Tibial nerve (tissue), 4 donors: ENCODE data around the gene WT1. TPM values are rescaled to one million over a fixed set of nuclear protein-coding genes. Genes with fewer than 3 reads are reported as not detected.

Experiments
- DNase-seq, 2 donors: peaks; one replicate each; pipeline ENCODE4 v3.0.0-alpha.2; 2019; ENCODE audit warnings: low spot score in 2 of 2
- H3K27ac ChIP-seq, 4 donors: fragments of 200-600 bp; sonication (generic) in 3 of 4; one replicate each; pipeline ENCODE4 v1.5.1; 2017 to 2019; ENCODE audit warnings: mild to moderate bottlenecking in 1 of 4
- H3K27me3 ChIP-seq, 2 donors: fragments of 200-600 bp; sonication (generic) in 1 of 2; one replicate each; pipeline versions ENCODE4 v1.5.1 to v1.6.0; 2017 to 2019
- H3K36me3 ChIP-seq, 3 donors: fragments of 200-600 bp; sonication (generic); one replicate each; pipeline ENCODE4 v1.5.1; 2018 to 2019
- H3K4me1 ChIP-seq, 4 donors: fragments of 200-600 bp; sonication (generic) in 3 of 4; one replicate each; pipeline ENCODE4 v1.5.1; 2017 to 2019
- H3K4me3 ChIP-seq, 4 donors: fragments of 200-600 bp; sonication (generic) in 3 of 4; one replicate each; pipeline ENCODE4 v1.5.1; 2017 to 2019; ENCODE audit warnings: mild to moderate bottlenecking in 1 of 4, moderate library complexity in 1 of 4
- H3K9me3 ChIP-seq, 4 donors: fragments of 200-600 bp; sonication (generic) in 3 of 4; one replicate each; pipeline ENCODE4 v1.5.1; 2017 to 2019
- EP300 ChIP-seq, 2 donors: sonication (generic); formaldehyde crosslinking; IDR thresholded peaks; one replicate each; pipeline ENCODE4 v1.6.1; 2017; ENCODE audit warnings: antibody characterized with exemption in 2 of 2, mild to moderate bottlenecking in 1 of 2
- POLR2A ChIP-seq, 2 donors: fragments of 450-650 bp; IDR thresholded peaks; one replicate each; pipeline ENCODE4 v1.6.1; 2017; ENCODE audit warnings: antibody characterized with exemption in 2 of 2, mild to moderate bottlenecking in 2 of 2, moderate library complexity in 2 of 2
- WGBS, 2 donors: methylation state at CpG; one replicate each; pipeline ENCODE4 v1.1.5; 2018; 5-methylcytosine and 5-hydroxymethylcytosine counted together
- total RNA-seq, 4 donors: library from RNA; depleted of rRNA; stranded (reverse); fragments of >200 nt; gene quantifications; one replicate each; pipeline ENCODE4 v1.1.0, GENCODE V29; 2016
- TF ChIP-seq, protein P1 (sequence below), 5 experiments: fragments of 200-600 bp in 3 of 5; fragments of 450-650 bp in 2 of 5; sonication (generic) in 3 of 5; IDR thresholded peaks; one replicate each; pipeline ENCODE4 v1.5.1; 2016 to 2019; ENCODE audit warnings: antibody characterized with exemption in 5 of 5, mild to moderate bottlenecking in 3 of 5, moderate library complexity in 2 of 5

The WT1 gene
- total RNA-seq, 4 donors from 2014 or later: not detected

GRCh38 chr11:32385998-32386397 is 49.3 kb downstream of the WT1 start:
- TF ChIP-seq POLR2A (IDR thresholded peaks at IDR 0.05): no peak
- no peak for TF ChIP-seq EP300 (IDR thresholded peaks at IDR 0.05)
- TF ChIP-seq, protein P1, sequence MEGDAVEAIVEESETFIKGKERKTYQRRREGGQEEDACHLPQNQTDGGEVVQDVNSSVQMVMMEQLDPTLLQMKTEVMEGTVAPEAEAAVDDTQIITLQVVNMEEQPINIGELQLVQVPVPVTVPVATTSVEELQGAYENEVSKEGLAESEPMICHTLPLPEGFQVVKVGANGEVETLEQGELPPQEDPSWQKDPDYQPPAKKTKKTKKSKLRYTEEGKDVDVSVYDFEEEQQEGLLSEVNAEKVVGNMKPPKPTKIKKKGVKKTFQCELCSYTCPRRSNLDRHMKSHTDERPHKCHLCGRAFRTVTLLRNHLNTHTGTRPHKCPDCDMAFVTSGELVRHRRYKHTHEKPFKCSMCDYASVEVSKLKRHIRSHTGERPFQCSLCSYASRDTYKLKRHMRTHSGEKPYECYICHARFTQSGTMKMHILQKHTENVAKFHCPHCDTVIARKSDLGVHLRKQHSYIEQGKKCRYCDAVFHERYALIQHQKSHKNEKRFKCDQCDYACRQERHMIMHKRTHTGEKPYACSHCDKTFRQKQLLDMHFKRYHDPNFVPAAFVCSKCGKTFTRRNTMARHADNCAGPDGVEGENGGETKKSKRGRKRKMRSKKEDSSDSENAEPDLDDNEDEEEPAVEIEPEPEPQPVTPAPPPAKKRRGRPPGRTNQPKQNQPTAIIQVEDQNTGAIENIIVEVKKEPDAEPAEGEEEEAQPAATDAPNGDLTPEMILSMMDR (IDR thresholded peaks at IDR 0.05): no peak
- no peaks in the 10 kb centered on the region for H3K36me3 ChIP-seq
- peaks cover 0 to 6% of the 10 kb centered on the region in 2 donors for H3K27me3 ChIP-seq
- no peak for DNase-seq
- WGBS, 2 donors: 16 to 35% methylated on average over 2 of the region's 2 CpGs
- H3K4me3 ChIP-seq: no peak overlapping the region
- no peaks in the 10 kb centered on the region for H3K9me3 ChIP-seq
- no peaks in the 10 kb centered on the region for H3K4me1 ChIP-seq
- no peak overlapping the region for H3K27ac ChIP-seq

GRCh38 chr11:32382339-32383049 is 52.8 kb downstream of the WT1 start:
- no peaks in the 10 kb centered on the region for H3K36me3 ChIP-seq
- no peak overlapping the region for H3K27ac ChIP-seq
- H3K9me3 ChIP-seq: peaks cover 0 to 11% (median 0%) of the 10 kb centered on the region in 4 donors
- TF ChIP-seq POLR2A (IDR thresholded peaks at IDR 0.05) (no peak), EP300 (IDR thresholded peaks at IDR 0.05) (no peak)
- TF ChIP-seq, protein P1 (IDR thresholded peaks at IDR 0.05): no peak
- DNase-seq: no peak
- H3K4me3 ChIP-seq: no peak overlapping the region
- no peaks in the 10 kb centered on the region for H3K4me1 ChIP-seq
- WGBS, 2 donors: 69 to 78% methylated on average over 10 of the region's 10 CpGs
- H3K27me3 ChIP-seq: peaks cover 0 to 6% of the 10 kb centered on the region in 2 donors

GRCh38 chr11:32381179-32381578 is 54.2 kb downstream of the WT1 start:
- DNase-seq: no peak
- Histone ChIP-seq H3K4me1 (no peaks in the 10 kb centered on the region), H3K27ac (no peak overlapping the region), H3K27me3 (peaks cover 0 to 6% of the 10 kb centered on the region in 2 donors), H3K4me3 (no peak overlapping the region), H3K36me3 (no peaks in the 10 kb centered on the region), H3K9me3 (peaks cover 0 to 12% (median 0%) of the 10 kb centered on the region in 4 donors)
- no peak for TF ChIP-seq EP300 (IDR thresholded peaks at IDR 0.05)
- 77 to 88% methylated on average over 4 to 8 of the region's 9 CpGs for WGBS, 2 donors

DNA sequence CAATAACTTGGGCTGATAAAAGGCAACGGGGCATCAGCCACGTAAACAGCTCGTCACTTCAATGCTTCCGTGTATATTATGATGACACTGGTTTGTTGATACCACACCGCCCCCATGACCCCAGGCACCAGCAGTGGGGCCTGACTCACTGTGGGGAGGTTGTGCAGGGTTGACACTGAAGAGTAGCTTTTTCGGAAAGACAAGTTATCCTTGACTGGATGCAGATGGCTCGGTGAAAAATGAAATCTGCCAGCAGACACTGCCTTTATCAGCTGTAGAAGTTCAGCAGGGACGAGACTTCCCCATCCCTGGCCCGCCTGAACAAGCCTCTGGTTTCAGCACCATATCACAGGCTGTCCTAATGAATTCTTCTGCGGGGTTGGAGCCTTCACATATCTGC is 55.6 kb downstream of the WT1 start:
- Histone ChIP-seq H3K4me3 (no peak overlapping the region), H3K27ac (no peak overlapping the region), H3K4me1 (no peaks in the 10 kb centered on the region), H3K9me3 (peaks cover 0 to 12% (median 0%) of the 10 kb centered on the region in 4 donors), H3K36me3 (no peaks in the 10 kb centered on the region), H3K27me3 (peaks cover 0 to 6% of the 10 kb centered on the region in 2 donors)
- DNase-seq: no peak
- WGBS, 2 donors: 70 to 75% methylated on average over 8 to 10 of the region's 10 CpGs
- TF ChIP-seq, protein P1 (IDR thresholded peaks at IDR 0.05): no peak
- TF ChIP-seq POLR2A (IDR thresholded peaks at IDR 0.05) (no peak), EP300 (IDR thresholded peaks at IDR 0.05) (no peak)

DNA sequence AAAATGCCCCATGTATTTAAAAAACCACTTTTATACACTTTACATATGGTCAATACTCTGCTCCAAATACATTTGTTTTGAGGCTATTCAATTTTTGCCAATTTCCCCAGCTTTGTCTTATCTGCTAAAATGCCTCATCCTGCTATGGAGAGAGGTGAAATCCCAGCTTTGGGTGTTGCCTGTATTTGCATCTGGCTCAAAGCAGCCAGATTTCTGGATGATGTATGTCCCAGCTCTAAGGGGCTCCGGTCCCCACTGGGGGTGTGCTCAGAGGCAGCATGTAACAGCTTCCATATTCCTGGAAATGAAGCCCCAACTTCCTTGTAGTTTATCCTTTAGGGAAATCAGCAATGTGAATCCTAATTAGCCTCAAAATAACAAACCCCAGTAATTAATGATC is 59.5 kb downstream of the WT1 start:
- DNase-seq: no peak
- Histone ChIP-seq H3K4me1 (no peaks in the 10 kb centered on the region), H3K36me3 (no peaks in the 10 kb centered on the region), H3K4me3 (no peak overlapping the region), H3K27me3 (no peaks in the 10 kb centered on the region), H3K9me3 (peaks cover 0 to 12% (median 0%) of the 10 kb centered on the region in 4 donors), H3K27ac (no peak overlapping the region)
- TF ChIP-seq POLR2A (IDR thresholded peaks at IDR 0.05): no peak
- no peak for TF ChIP-seq EP300 (IDR thresholded peaks at IDR 0.05)
- TF ChIP-seq, protein P1 (IDR thresholded peaks at IDR 0.05): no peak
- 53 to 68% methylated on average over 1 of the region's 1 CpG for WGBS, 2 donors
